ENCODE measurements around the gene DPYD.
"Not testable (repeated sequence)": the region's sequence is repeated elsewhere in the genome, so short reads cannot be mapped to it uniquely, and the experiment has no call there.

The DPYD gene

GRCh38 chr1:97245026-97245425 lies 675.8 kb downstream of the DPYD start:
- H3K9me2 ChIP-seq (ENCODE audit: low read depth, low read length), result no peaks in the 10 kb centered on the region
- no peaks in the 10 kb centered on the region for H3K9me3 ChIP-seq (ENCODE audit: low read length)
- no peaks in the 10 kb centered on the region for H3K27me3 ChIP-seq (ENCODE audit: insufficient read depth, low read length)
- no peaks in the 10 kb centered on the region for H3K4me1 ChIP-seq (ENCODE audit: insufficient read depth, low read length, severe bottlenecking)
- no peaks in the 10 kb centered on the region for H3F3A ChIP-seq (ENCODE audit: insufficient read depth, low read length)
- H3K9ac ChIP-seq (ENCODE audit: low read length), result no peak overlapping the region
- no peak overlapping the region for H3K4me2 ChIP-seq (ENCODE audit: low read length)
- no peaks in the 10 kb centered on the region for H3K36me3 ChIP-seq (ENCODE audit: insufficient read depth, low read length)
- no peak overlapping the region for H2AFZ ChIP-seq (ENCODE audit: low read length)
- no peak overlapping the region for H3K4me3 ChIP-seq (ENCODE audit: low read depth, low read length, poor library complexity, severe bottlenecking)
- no peak for TF ChIP-seq EZH2 (IDR thresholded peaks at IDR 0.05; ENCODE audit: borderline replicate concordance, low read length)
- TF ChIP-seq CTCF (IDR thresholded peaks at IDR 0.05; ENCODE audit: low read length), result no peak
- H3K79me2 ChIP-seq (ENCODE audit: insufficient read depth, low read length), result no peaks in the 10 kb centered on the region
- H4K20me1 ChIP-seq (ENCODE audit: insufficient read depth, low read length), result no peaks in the 10 kb centered on the region
- H3K27ac ChIP-seq (ENCODE audit: low read depth, low read length, poor library complexity, severe bottlenecking), result no peak overlapping the region

- Histone ChIP-seq H3K9me2 (ENCODE audit: low read depth, low read length) (no peaks in the 10 kb centered on the region), H3K36me3 (ENCODE audit: insufficient read depth, low read length) (no peaks in the 10 kb centered on the region), H3F3A (ENCODE audit: insufficient read depth, low read length) (no peaks in the 10 kb centered on the region), H3K4me3 (ENCODE audit: low read depth, low read length, poor library complexity, severe bottlenecking) (no peak overlapping the region), H3K9me3 (ENCODE audit: low read length) (no peaks in the 10 kb centered on the region), H3K79me2 (ENCODE audit: insufficient read depth, low read length) (no peaks in the 10 kb centered on the region), H3K27me3 (ENCODE audit: insufficient read depth, low read length) (no peaks in the 10 kb centered on the region), H3K27ac (ENCODE audit: low read depth, low read length, poor library complexity, severe bottlenecking) (no peak overlapping the region), H3K9ac (ENCODE audit: low read length) (no peak overlapping the region), H3K4me1 (ENCODE audit: insufficient read depth, low read length, severe bottlenecking) (no peaks in the 10 kb centered on the region), H3K4me2 (ENCODE audit: low read length) (no peak overlapping the region), H4K20me1 (ENCODE audit: insufficient read depth, low read length) (no peaks in the 10 kb centered on the region), H2AFZ (ENCODE audit: low read length) (no peak overlapping the region)
- TF ChIP-seq EZH2 (IDR thresholded peaks at IDR 0.05; ENCODE audit: borderline replicate concordance, low read length), result no peak
- TF ChIP-seq CTCF (IDR thresholded peaks at IDR 0.05; ENCODE audit: low read length), result peak; percentile 59; the same call in 1 of the 2 replicates
Measured at GRCh38 chr1:97243973-97244560, 676.8 kb downstream of the DPYD start.

GRCh38 chr1:97238816-97239215 lies 682.0 kb downstream of the DPYD start:
- no peaks in the 10 kb centered on the region for H3K9me2 ChIP-seq (ENCODE audit: low read depth, low read length)

DNA sequence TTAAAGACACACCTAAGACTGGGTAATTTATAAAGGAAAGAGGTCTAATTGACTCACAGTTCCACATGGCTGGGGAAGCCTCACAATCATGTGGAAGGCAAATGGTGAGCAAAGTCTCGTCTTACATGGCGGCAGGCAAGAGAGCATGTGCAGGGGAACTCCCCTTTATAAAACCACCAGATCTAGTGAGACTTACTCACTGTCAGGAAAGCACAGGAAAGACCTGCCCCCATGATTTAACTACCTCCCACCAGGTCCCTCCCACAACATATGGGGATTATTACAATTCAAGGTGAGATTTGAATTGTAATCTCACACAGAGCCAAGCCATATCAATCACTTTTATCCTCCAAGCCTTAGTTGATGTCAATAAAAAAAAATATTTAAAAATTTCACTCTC lies 689.5 kb downstream of the DPYD start:
- not testable (repeated sequence) for H3K4me2 ChIP-seq (ENCODE audit: low read length); H3K9me3 ChIP-seq (ENCODE audit: low read length); H3K4me1 ChIP-seq (ENCODE audit: insufficient read depth, low read length, severe bottlenecking); H3K27me3 ChIP-seq (ENCODE audit: insufficient read depth, low read length); H3K36me3 ChIP-seq (ENCODE audit: insufficient read depth, low read length); H3K9ac ChIP-seq (ENCODE audit: low read length); H3K79me2 ChIP-seq (ENCODE audit: insufficient read depth, low read length); H3F3A ChIP-seq (ENCODE audit: insufficient read depth, low read length); H2AFZ ChIP-seq (ENCODE audit: low read length); H3K4me3 ChIP-seq (ENCODE audit: low read depth, low read length, poor library complexity, severe bottlenecking); H3K9me2 ChIP-seq (ENCODE audit: low read depth, low read length); H3K27ac ChIP-seq (ENCODE audit: low read depth, low read length, poor library complexity, severe bottlenecking); H4K20me1 ChIP-seq (ENCODE audit: insufficient read depth, low read length)

More at GRCh38 chr1:97238816-97239215, 682.0 kb downstream of the DPYD start:
- H2AFZ ChIP-seq (ENCODE audit: low read length), result no peak overlapping the region
- no peak overlapping the region for H3K27ac ChIP-seq (ENCODE audit: low read depth, low read length, poor library complexity, severe bottlenecking)
- H3K79me2 ChIP-seq (ENCODE audit: insufficient read depth, low read length), result no peaks in the 10 kb centered on the region
- H3F3A ChIP-seq (ENCODE audit: insufficient read depth, low read length), result no peaks in the 10 kb centered on the region
- TF ChIP-seq CTCF (IDR thresholded peaks at IDR 0.05; ENCODE audit: low read length), result no peak
- TF ChIP-seq EZH2 (IDR thresholded peaks at IDR 0.05; ENCODE audit: borderline replicate concordance, low read length), result no peak
- H3K36me3 ChIP-seq (ENCODE audit: insufficient read depth, low read length), result no peaks in the 10 kb centered on the region
- no peak overlapping the region for H3K4me3 ChIP-seq (ENCODE audit: low read depth, low read length, poor library complexity, severe bottlenecking)
- H3K4me2 ChIP-seq (ENCODE audit: low read length), result no peak overlapping the region
- no peaks in the 10 kb centered on the region for H4K20me1 ChIP-seq (ENCODE audit: insufficient read depth, low read length)
- no peak overlapping the region for H3K9ac ChIP-seq (ENCODE audit: low read length)
- no peaks in the 10 kb centered on the region for H3K4me1 ChIP-seq (ENCODE audit: insufficient read depth, low read length, severe bottlenecking)
- H3K9me3 ChIP-seq (ENCODE audit: low read length), result no peaks in the 10 kb centered on the region
- no peaks in the 10 kb centered on the region for H3K27me3 ChIP-seq (ENCODE audit: insufficient read depth, low read length)

All from OCI-LY1 (cell line).